ENCODE results near the gene QARS1. TPM values are rescaled to one million over a fixed set of nuclear protein-coding genes. Genes with fewer than 3 reads are reported as not detected.

Gene QARS1
- total RNA-seq, 1 donor from 2014 or later, result 342 TPM

GRCh38 chr3:49132073-49132436, 27.5 kb upstream of the QARS1 start:
- intact Hi-C loops (cut with micrococcal nuclease), result no loop called here
- peaks cover 2% of the 10 kb centered on the region for H3K4me1 Mint-ChIP-seq
- ATAC-seq (ENCODE audit: low read depth) (no peak), DNase-seq (no peak)
- no peak overlapping the region for H3K27ac Mint-ChIP-seq
- no peaks in the 10 kb centered on the region for H3K9me3 Mint-ChIP-seq
- no peak for TF ChIP-seq CTCF (IDR thresholded peaks at IDR 0.05)
- H3K4me3 Mint-ChIP-seq, result no peak overlapping the region
- POLR2A ChIA-PET, result no interaction called here
- peaks cover 15% of the 10 kb centered on the region for H3K27me3 Mint-ChIP-seq
- H3K36me3 Mint-ChIP-seq (ENCODE audit: low read depth), result no peaks in the 10 kb centered on the region
- CTCF ChIA-PET, result no interaction called here

GRCh38 chr3:49131576-49131975, 27.0 kb upstream of the QARS1 start:
- peaks cover 2% of the 10 kb centered on the region for H3K4me1 Mint-ChIP-seq
- CTCF ChIA-PET, result no interaction called here
- no peak for TF ChIP-seq CTCF (IDR thresholded peaks at IDR 0.05)
- POLR2A ChIA-PET, result no interaction called here
- intact Hi-C loops (cut with micrococcal nuclease), result no loop called here
- H3K27me3 Mint-ChIP-seq, result peaks cover 15% of the 10 kb centered on the region
- no peak for DNase-seq
- no peak overlapping the region for H3K4me3 Mint-ChIP-seq
- H3K36me3 Mint-ChIP-seq (ENCODE audit: low read depth), result no peaks in the 10 kb centered on the region
- H3K27ac Mint-ChIP-seq, result no peak overlapping the region
- ATAC-seq (ENCODE audit: low read depth), result no peak
- no peaks in the 10 kb centered on the region for H3K9me3 Mint-ChIP-seq

- ChIA-PET CTCF (no interaction called here), POLR2A (no interaction called here)
- intact Hi-C loops (cut with micrococcal nuclease), result no loop called here
- Mint-ChIP-seq H3K36me3 (ENCODE audit: low read depth) (no peaks in the 10 kb centered on the region), H3K27ac (no peak overlapping the region), H3K4me3 (no peak overlapping the region), H3K9me3 (no peaks in the 10 kb centered on the region), H3K27me3 (peaks cover 15% of the 10 kb centered on the region), H3K4me1 (peaks cover 2% of the 10 kb centered on the region)
- ATAC-seq (ENCODE audit: low read depth), result no peak
- no peak for DNase-seq
- TF ChIP-seq CTCF (IDR thresholded peaks at IDR 0.05), result no peak
Observed at GRCh38 chr3:49131040-49131439, 26.5 kb upstream of the QARS1 start.

GRCh38 chr3:49124991-49125670, 20.6 kb upstream of the QARS1 start:
- POLR2A ChIA-PET, result interaction anchor here (0.6 kb wide), 1 partner anchor 170 kb away, joined by 4 read pairs; no protein-coding TSS in a partner anchor
- CTCF ChIA-PET, result no interaction called here
- Mint-ChIP-seq H3K4me3 (no peak overlapping the region), H3K9me3 (no peaks in the 10 kb centered on the region), H3K36me3 (ENCODE audit: low read depth) (no peaks in the 10 kb centered on the region), H3K4me1 (peaks cover 3% of the 10 kb centered on the region), H3K27ac (no peak overlapping the region), H3K27me3 (peaks cover 2% of the 10 kb centered on the region)
- intact Hi-C loops (cut with micrococcal nuclease), result no loop called here
- no peak for TF ChIP-seq CTCF (IDR thresholded peaks at IDR 0.05)
- ATAC-seq (ENCODE audit: low read depth) (no peak), DNase-seq (no peak)

- ATAC-seq (ENCODE audit: low read depth) (no peak), DNase-seq (no peak)
- POLR2A ChIA-PET, result interaction anchor here (2.1 kb wide), 1 partner anchor 31 kb away, joined by 5 read pairs; the partner anchor contains the start of gene QRICH1
- intact Hi-C loops (cut with micrococcal nuclease), result no loop called here
- peaks cover 2% of the 10 kb centered on the region for H3K27me3 Mint-ChIP-seq
- TF ChIP-seq CTCF (IDR thresholded peaks at IDR 0.05), result no peak
- H3K4me3 Mint-ChIP-seq, result no peak overlapping the region
- CTCF ChIA-PET, result interaction anchor here (0.5 kb wide), 1 partner anchor 213 kb away, joined by 4 read pairs; no protein-coding TSS in a partner anchor
- no peaks in the 10 kb centered on the region for H3K9me3 Mint-ChIP-seq
- peaks cover 12% of the 10 kb centered on the region for H3K4me1 Mint-ChIP-seq
- H3K36me3 Mint-ChIP-seq (ENCODE audit: low read depth), result peaks cover 1% of the 10 kb centered on the region
- H3K27ac Mint-ChIP-seq, result no peak overlapping the region
Observed at GRCh38 chr3:49124203-49124602, 19.6 kb upstream of the QARS1 start.

Measured in activated B cell treated with CpG ODN at 0.5 μM for 24 hours (primary cell).